ENCODE results near the gene SCAMP2.
A peak's percentile ranks its signal among the peaks of the same experiment; 100 is the strongest.

The SCAMP2 gene

GRCh38 chr15:74857671-74858368 lies 15.3 kb downstream of the SCAMP2 start:
- no peak for DNase-seq

DNA sequence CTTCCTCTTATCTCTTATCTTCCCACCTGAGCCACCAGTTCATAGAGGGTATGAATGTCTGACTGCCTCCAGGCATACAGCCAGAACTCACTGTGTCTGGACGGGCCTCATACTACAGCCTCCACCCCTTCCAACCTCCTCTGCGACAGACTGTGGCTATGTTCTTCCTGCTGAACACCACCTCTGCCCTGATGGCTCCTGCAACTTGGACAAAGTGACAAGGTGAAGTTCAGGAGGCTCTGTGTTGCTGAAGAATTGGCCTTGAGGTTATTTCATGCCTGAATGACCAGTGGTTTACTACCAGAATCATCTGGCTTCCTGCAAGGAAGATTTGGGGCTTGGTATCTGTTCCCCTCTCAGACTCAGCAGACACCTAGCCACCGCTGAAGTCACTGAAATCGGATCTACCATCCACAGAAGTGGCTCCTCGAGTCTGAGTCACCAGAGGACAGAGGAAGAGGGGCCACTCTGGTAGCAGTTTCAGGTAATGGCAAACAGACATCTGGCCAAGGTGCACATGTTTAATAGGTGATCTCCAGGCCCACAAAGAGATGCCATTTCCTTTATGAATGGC lies 16.0 kb downstream of the SCAMP2 start:
- no peak for DNase-seq

DNA sequence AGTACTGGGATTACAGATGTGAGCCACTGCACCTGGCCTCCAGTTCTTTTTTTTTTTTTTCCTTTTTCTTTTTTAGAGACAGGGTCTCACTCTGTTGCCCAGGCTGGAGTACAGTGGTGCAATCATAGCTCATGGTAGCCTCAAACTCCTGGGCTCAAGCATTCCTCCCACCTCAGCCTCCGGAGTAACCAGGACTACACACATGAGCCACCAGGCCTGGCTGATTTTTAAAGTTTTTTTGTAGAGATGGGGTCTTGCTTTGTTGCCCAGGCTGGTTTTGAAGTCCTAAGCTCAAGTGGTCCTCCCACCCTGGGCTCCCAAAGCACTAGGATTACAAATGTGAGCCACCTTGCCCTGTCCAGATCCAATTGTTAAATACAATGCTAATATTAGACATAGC lies 16.6 kb downstream of the SCAMP2 start:
- DNase-seq: no peak

- no peak for DNase-seq
These were observed 17.3 kb downstream of the SCAMP2 start for GRCh38 chr15:74855857-74856256.

DNA sequence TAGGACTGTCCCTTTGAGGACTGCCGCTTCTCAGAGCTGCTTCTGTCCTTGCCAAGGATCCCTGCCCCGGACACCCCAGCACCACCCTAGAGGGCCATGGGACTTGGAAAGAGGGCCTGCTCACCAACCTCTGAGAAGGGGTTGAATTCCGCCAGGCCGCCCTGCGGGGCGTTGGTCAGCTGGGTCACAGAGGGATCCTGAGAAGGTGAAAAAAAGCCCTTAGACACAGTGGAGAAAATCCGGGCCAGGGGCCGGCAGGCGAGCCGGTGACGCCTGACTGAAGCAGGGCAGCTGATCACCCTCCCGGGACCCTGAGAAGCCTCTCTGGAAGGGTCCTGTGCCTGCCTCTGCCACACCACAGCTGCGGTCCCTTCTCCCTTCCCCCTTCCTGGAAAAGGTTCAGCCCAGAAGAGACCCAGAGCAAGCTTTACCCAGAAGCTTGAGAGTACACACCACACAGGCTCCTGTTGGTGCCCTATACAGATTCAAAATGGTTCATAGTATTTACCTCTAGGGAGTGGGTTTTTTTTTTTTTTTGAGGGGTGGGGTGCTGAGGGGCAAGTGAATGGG lies 18.6 kb downstream of the SCAMP2 start:
- no peak for DNase-seq

DNA sequence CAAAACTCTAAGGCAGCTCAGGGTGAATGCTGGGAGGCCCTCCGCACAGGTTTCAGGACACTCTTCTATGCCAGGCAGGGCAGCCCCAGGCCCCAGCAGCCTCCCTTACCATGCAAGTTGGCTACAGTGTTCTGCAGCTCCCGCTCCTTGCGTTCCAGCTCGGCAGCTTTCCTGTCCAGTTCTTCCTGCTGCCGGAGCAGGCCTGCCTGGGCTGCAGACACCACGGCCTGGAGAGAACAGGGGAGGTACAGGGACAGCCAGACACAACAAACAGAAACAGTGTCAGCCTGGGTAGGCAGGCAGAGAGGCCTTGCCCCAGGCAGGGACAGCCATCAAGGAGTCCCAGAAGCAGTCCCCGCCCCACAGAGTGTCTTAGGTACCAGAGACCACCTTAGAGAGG lies 21.2 kb downstream of the SCAMP2 start:
- DNase-seq: no peak

DNA sequence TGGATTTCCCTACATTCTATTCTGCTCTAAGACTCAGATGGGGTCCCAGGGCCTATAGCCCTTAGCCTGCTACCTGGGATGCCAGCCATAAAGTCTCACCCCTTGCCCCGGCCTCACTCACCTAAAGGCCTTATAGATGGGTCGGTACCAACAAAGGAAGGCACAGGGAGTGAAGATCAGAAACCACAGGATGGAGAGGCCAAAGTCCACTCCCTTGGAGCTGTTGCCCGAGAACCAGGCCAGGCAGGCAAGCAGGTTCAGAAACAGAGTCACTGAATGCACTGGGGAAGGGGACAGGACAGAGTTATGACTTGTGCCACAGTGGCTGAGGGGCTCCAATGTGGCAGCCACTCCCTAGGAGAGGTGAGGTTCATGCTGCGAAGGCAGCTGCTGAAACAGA lies 22.8 kb downstream of the SCAMP2 start:
- DNase-seq: no peak

GRCh38 chr15:74847432-74847831 lies 25.7 kb downstream of the SCAMP2 start:
- DNase-seq: no peak

GRCh38 chr15:74845581-74845980 lies 27.6 kb downstream of the SCAMP2 start:
- DNase-seq: no peak

- peak; percentile 39 for DNase-seq
These were observed 28.0 kb downstream of the SCAMP2 start for GRCh38 chr15:74845208-74845568.

GRCh38 chr15:74844319-74845207 lies 28.6 kb downstream of the SCAMP2 start:
- DNase-seq: no peak

GRCh38 chr15:74843891-74844299 lies 29.3 kb downstream of the SCAMP2 start:
- DNase-seq: no peak

DNA sequence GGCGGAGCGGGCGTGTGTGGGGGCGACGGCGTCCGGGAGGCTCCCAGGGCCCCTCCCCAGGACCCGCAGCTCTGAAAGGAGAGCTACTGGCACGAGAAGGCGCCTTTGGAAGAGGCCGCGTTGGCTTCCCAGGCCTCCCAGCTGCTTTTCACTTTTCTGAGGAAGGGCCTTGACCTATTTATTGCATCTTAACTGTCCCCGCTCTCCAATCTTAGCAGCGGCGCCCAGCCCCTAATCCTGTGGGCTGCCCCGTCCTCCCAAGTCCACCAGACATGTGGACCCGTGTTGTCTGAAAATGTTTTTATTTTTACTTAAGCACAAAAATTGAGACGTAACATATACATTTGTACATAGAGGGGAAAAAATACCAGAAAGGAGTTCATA lies 29.7 kb downstream of the SCAMP2 start:
- no peak for DNase-seq

DNA sequence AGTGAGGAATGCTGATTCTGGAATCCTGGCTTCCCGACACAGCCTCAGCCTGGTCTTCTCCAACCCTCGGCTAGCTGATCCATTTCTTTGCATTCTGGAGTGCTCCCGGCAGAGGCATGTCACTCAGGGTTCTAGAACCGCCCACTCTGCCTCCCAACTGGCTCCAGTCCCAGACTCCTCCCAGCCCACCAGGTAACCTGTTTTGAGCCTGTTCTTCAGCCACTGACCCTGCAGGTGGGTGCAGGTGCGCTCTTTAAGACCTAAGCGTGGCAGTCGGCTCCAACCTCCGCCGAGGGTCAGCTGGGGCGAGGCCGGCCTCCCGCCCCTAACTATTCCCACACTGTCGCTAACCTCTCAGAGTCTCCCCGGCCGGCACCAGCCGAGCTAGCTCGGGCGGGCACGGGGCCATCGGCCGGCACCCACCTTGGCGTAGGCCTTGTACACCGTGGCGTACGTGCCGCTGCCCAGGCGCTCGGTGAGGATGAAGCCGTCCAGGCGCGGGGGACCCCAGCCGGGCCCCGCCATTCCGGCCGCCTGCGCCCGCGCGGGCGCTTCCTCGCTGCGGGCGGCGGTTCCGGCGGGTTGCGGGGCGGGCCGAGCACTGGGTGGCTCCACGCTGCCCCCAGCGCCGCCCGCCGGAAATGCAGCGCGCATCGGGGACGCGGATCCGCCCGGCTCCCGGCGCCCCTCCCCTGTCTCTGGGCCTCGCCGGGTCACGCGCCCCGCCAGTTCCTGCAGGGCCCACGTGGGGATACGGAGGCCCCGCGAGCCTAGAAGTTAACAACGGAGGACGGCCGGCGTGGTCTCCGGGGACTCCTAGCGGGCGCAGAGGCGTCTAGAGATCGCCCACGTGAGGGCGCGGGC lies 30.4 kb downstream of the SCAMP2 start, which contains the start of gene ULK3:
Gene ULK3, minus strand, starts transcription at position 576 of the 864 bp plus-strand sequence. Its CDS starts 51 bp downstream, at position 525.
- peak; percentile 89 for DNase-seq

DNA sequence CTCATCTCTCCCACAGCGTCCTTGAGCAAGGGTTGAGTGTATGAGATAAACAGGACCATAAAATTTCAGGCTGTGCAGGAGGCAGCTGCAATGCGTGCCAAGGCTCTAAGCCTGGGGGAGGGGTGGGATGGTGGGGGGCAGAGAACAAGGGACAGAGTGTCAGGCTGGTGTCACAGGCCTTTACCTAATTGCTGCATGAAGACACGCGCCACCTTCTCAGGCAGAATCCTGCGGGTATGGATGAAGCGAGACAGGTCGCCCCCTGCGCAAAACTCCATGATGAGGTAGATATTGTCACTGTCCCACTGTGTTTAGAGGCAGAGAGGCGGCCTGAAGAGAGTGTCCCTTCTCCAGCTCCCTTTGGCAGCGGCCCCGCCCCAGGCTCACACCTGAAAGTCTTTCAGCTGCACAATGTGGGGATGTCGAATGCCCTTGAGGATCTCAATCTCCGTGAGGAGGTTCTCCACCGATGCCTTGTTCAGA lies 31.2 kb downstream of the SCAMP2 start:
- no peak for DNase-seq

DNA sequence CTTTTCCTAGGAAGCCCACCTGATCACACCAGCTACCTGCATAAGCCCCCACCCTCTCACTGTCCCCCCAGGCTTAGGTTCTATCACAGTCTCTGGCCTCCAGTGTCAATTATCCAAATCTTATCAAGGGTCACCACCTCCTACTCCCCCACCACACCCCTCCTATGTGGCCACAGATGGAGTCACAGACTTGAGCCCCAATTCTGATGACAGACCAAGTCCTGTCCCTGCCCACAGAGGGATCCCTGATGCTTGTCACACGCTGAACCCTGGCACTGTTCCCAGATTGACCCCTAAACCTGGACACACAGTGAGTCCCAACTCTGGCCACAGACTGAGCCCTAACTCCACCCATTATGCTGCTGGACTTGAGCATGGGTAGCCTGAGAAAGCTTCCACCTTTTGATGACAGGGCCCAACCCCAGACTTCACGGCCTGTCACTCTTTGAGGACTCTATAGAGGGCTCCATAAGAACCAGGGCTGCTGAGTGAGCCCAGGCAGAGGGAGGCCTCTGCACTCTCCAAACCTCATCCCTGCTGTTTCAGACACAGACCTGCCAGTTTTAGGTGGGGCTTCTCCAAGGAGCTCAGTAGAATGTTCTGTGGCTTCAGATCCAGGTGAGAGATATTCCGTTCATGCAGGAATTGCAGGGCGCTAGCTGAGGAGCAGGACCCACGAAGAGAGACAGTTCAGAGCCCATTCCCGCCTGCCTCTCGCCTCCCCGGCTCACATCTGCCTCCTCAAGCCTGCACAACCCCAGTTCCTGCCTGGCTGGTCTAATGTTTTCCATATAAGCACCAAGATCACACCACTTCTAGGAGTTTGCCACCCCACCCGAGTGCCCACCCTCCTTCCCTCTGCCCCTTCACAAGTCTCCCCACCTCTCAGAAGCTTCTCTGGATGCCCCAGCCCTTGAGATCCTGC lies 32.1 kb downstream of the SCAMP2 start:
- no peak for DNase-seq

DNA sequence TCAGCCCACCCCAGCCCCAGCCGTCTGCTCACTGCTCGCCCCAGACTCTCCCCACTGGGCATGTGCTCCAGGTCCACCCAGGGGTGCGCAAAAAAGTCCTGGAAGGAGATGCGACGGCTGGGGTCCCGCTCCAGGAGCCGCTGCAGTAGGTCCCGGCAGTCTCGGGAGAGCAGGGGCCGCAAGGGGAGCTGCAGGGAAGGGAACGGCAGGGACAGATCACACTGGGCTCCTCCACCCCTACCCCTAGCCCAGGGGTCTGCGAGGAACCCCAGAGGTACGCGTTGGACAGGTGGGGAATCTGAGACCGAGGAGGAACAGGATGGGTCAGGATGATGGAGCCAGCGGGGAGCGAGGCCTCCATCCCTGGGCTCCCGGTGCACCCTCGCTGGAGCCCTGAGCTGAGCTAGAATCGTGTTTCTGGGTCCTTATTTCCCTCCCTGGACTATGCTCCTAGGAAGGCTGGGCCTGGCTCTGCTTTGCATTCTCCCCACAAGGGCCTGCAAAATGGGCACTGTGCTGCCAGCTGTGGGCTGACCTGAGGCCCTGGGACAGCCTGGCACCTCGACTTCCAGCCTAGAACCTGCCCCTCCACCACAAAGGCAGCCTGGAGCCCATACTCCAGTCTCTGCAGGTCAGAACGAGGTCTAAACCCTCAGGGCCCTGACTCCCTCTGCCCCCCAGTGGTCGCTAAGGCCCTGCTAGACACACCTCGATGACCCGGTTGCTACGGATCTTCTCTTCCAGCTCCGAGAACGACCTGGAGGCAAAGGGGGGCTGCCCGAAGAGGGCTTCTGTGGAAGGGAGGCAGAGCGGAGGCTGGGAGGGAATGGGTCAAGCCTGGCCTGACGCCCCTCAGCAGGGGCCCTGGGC lies 33.4 kb downstream of the SCAMP2 start:
- DNase-seq: no peak

- no peak for DNase-seq
These were observed 34.2 kb downstream of the SCAMP2 start for GRCh38 chr15:74838746-74839525.

GRCh38 chr15:74838137-74838516 lies 35.0 kb downstream of the SCAMP2 start:
- DNase-seq: no peak

Measured in activated CD4-positive, alpha-beta T cell treated with anti-CD3 and anti-CD28 coated beads for 1 hour (primary cell).